Medulla oblongata (tissue), 1 donor: Measurements from ENCODE around the gene ZNF74.

Source experiments
- DNase-seq: peaks from one replicate; pipeline ENCODE4 v3.0.0-alpha.2; 2015; ENCODE audit errors: extremely low spot score

ZNF74 gene

GRCh38 chr22:20420157-20420842 is 26.3 kb downstream of the ZNF74 start:
- DNase-seq, result no peak

GRCh38 chr22:20421507-20421874 is 27.5 kb downstream of the ZNF74 start:
- no peak for DNase-seq

- DNase-seq, result no peak
These were observed 28.5 kb downstream of the ZNF74 start for GRCh38 chr22:20422271-20423007.

GRCh38 chr22:20423008-20423905 is 29.3 kb downstream of the ZNF74 start:
- DNase-seq, result peak; percentile 93

GRCh38 chr22:20423906-20424551 is 30.1 kb downstream of the ZNF74 start:
- DNase-seq, result peak; percentile 50

- no peak for DNase-seq
These were observed 30.6 kb downstream of the ZNF74 start for GRCh38 chr22:20424568-20424931.

GRCh38 chr22:20424932-20425565 is 31.1 kb downstream of the ZNF74 start:
- DNase-seq, result no peak

GRCh38 chr22:20425566-20426258 is 31.8 kb downstream of the ZNF74 start:
- no peak for DNase-seq

- no peak for DNase-seq
These were observed 32.3 kb downstream of the ZNF74 start for GRCh38 chr22:20426259-20426615.

- DNase-seq, result no peak
These were observed 33.4 kb downstream of the ZNF74 start for GRCh38 chr22:20427104-20427944.

- DNase-seq, result no peak
These were observed 34.0 kb downstream of the ZNF74 start for GRCh38 chr22:20427945-20428417.

GRCh38 chr22:20428496-20429253 is 34.7 kb downstream of the ZNF74 start:
- no peak for DNase-seq

GRCh38 chr22:20429254-20430100 is 35.5 kb downstream of the ZNF74 start:
- no peak for DNase-seq

- DNase-seq, result no peak
These were observed 36.3 kb downstream of the ZNF74 start for GRCh38 chr22:20430101-20430719.

- no peak for DNase-seq
These were observed 37.0 kb downstream of the ZNF74 start for GRCh38 chr22:20430720-20431510.

GRCh38 chr22:20431511-20432192 is 37.7 kb downstream of the ZNF74 start:
- DNase-seq, result no peak
